Lung (tissue), 12 donors: ENCODE measurements around the gene FAM120A. TPM values are rescaled to one million over a fixed set of nuclear protein-coding genes. Genes with fewer than 3 reads are reported as not detected.

Experiments used
- ATAC-seq: fragments of 200-7000 bp; cut with Tn5 transposase; one replicate; pipeline ENCODE4 v1.9.1; 2020; ENCODE audit warnings: moderate number of reproducible peaks; ENCODE audit not compliant: insufficient read depth, low FRiP score
- DNase-seq, 3 donors: peaks; one replicate each; pipeline ENCODE4 v3.0.0-alpha.2; 2013 to 2017
- H3K27ac ChIP-seq, 2 donors: one replicate each; pipeline ENCODE4 v1.5.1; 2013; ENCODE audit warnings: mild to moderate bottlenecking in 2 of 2, moderate library complexity in 2 of 2, control low read depth in 1 of 2, inconsistent platforms in 1 of 2, low read depth in 1 of 2, low read length in 1 of 2
- H3K27me3 ChIP-seq, 3 donors: one replicate each; pipeline ENCODE4 v1.5.1; 2013; ENCODE audit warnings: low read length in 2 of 3; ENCODE audit not compliant: control insufficient read depth in 3 of 3, insufficient read depth in 3 of 3
- H3K36me3 ChIP-seq, 4 donors: one replicate each; pipeline ENCODE4 v1.5.1; 2013; ENCODE audit warnings: low read length in 4 of 4, mild to moderate bottlenecking in 1 of 4, moderate library complexity in 1 of 4; ENCODE audit not compliant: control insufficient read depth in 4 of 4, insufficient read depth in 4 of 4
- H3K4me1 ChIP-seq, 5 donors: one replicate each; pipeline ENCODE4 v1.5.1; 2013; ENCODE audit warnings: low read length in 5 of 5, mild to moderate bottlenecking in 2 of 5, moderate library complexity in 1 of 5; ENCODE audit not compliant: control insufficient read depth in 5 of 5, insufficient read depth in 5 of 5
- H3K4me3 ChIP-seq: one replicate; pipeline ENCODE4 v1.5.1; 2013; ENCODE audit warnings: mild to moderate bottlenecking, control low read depth, moderate library complexity
- H3K9ac ChIP-seq, 2 donors: one replicate each; pipeline ENCODE4 v1.5.1; 2013; ENCODE audit warnings: low read length in 2 of 2, control low read depth in 1 of 2; ENCODE audit not compliant: insufficient read depth in 1 of 2
- H3K9me3 ChIP-seq, 4 donors: one replicate each; pipeline ENCODE4 v1.5.1; 2013; ENCODE audit warnings: low read length in 3 of 4, mild to moderate bottlenecking in 1 of 4, moderate library complexity in 1 of 4; ENCODE audit not compliant: control insufficient read depth in 4 of 4, insufficient read depth in 3 of 4
- WGBS, 2 donors: extraction: QIAGEN DNeasy Blood & Tissue Kit; methylation state at CpG; one replicate each; pipeline ENCODE4 v1.1.7; 2013; 5-methylcytosine and 5-hydroxymethylcytosine counted together
- polyA plus RNA-seq, 2 donors: library from polyadenylated mRNA; stranded (reverse); fragments of 200-250 nt; gene quantifications; one replicate each; pipeline ENCODE4 v1.2.1, GENCODE V29; 2013
- total RNA-seq, 2 donors: library from RNA; depleted of rRNA in 1 of 2; stranded (reverse); fragments of >200 nt in 1 of 2; gene quantifications; one replicate each; pipeline ENCODE4 v1.2.1, GENCODE V29; 2014 to 2021
- TF ChIP-seq, protein P1 (sequence below): IDR thresholded peaks from 2 replicates; pipeline ENCODE4 v1.5.1; 2012; ENCODE audit warnings: mild to moderate bottlenecking; ENCODE audit errors: control extremely low read depth, extremely low read depth
- donor health status: control.
- donor health status: control.
- donor health status: Bipolar disorder and iron deficiency.
- donor health status: healthy.
- donor health status: DM: yes; HTN: yes; CAD: no.

The FAM120A gene
- total and polyA plus RNA-seq, 4 donors = 44.9 to 134 (median 91.2) TPM

DNA sequence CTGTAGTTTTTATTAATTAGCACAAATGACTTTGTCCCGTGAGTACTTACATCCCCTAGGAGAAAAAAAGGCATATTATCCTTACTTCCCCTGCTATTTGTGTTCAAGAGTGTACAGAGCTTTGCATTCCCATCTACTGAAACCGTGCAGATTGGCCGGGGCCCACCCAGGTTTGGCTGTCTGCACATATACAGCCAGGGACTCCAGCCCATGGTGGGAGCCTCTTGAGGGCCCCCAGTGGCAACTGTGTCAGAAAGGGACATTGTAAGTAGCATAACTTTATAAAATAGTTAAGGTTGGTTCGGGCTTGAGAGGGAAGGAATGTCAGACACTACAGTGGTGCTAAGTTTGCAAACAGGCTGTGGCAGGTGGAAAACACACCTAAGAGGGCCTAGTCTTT lies 149.6 kb downstream of the FAM120A start:
- Histone ChIP-seq H3K4me3 (no peak overlapping the region), H3K36me3 (peaks cover 0 to 4% (median 2%) of the 10 kb centered on the region in 4 donors), H3K9me3 (peaks cover 0 to 4% (median 0%) of the 10 kb centered on the region in 4 donors), H3K4me1 (peaks cover 0 to 34% (median 0%) of the 10 kb centered on the region in 5 donors), H3K27me3 (no peaks in the 10 kb centered on the region), H3K27ac (no peak overlapping the region), H3K9ac (no peak overlapping the region)
- DNase-seq = no peak
- TF ChIP-seq, protein P1, sequence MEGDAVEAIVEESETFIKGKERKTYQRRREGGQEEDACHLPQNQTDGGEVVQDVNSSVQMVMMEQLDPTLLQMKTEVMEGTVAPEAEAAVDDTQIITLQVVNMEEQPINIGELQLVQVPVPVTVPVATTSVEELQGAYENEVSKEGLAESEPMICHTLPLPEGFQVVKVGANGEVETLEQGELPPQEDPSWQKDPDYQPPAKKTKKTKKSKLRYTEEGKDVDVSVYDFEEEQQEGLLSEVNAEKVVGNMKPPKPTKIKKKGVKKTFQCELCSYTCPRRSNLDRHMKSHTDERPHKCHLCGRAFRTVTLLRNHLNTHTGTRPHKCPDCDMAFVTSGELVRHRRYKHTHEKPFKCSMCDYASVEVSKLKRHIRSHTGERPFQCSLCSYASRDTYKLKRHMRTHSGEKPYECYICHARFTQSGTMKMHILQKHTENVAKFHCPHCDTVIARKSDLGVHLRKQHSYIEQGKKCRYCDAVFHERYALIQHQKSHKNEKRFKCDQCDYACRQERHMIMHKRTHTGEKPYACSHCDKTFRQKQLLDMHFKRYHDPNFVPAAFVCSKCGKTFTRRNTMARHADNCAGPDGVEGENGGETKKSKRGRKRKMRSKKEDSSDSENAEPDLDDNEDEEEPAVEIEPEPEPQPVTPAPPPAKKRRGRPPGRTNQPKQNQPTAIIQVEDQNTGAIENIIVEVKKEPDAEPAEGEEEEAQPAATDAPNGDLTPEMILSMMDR = no peak
- WGBS, 2 donors = 72 to 76% methylated on average over 4 of the region's 4 CpGs
- no peak for ATAC-seq

DNA sequence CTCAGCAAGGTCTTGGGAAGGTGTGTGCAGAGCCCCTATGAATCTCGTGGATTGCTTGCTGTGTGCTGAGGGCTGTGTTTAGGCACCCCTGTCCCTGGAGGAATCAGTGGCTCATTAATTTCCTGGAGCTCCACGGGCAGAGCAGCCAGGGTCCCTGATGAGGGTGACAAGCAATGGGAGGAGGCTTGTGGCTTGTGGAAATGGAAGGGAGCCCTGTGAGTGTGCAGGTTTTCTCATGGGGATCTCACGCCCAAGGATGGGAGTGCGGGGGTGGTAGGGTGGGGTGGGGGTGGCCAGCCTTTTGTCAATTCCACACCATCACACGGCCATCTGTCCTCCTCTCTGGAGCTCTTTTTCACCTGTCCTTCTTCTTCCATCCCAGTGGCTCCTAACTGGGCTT lies 150.2 kb downstream of the FAM120A start:
- ATAC-seq (no peak), DNase-seq (no peak)
- H3K36me3 ChIP-seq = peaks cover 0 to 4% (median 2%) of the 10 kb centered on the region in 4 donors
- no peak overlapping the region for H3K4me3 ChIP-seq
- no peak overlapping the region for H3K9ac ChIP-seq
- no peak overlapping the region for H3K27ac ChIP-seq
- H3K4me1 ChIP-seq = peaks cover 0 to 34% (median 0%) of the 10 kb centered on the region in 5 donors
- WGBS, 2 donors = 86 to 92% methylated on average over 5 of the region's 5 CpGs
- peaks cover 0 to 6% (median 0%) of the 10 kb centered on the region in 4 donors for H3K9me3 ChIP-seq
- H3K27me3 ChIP-seq = no peaks in the 10 kb centered on the region
- TF ChIP-seq, protein P1 = no peak

DNA sequence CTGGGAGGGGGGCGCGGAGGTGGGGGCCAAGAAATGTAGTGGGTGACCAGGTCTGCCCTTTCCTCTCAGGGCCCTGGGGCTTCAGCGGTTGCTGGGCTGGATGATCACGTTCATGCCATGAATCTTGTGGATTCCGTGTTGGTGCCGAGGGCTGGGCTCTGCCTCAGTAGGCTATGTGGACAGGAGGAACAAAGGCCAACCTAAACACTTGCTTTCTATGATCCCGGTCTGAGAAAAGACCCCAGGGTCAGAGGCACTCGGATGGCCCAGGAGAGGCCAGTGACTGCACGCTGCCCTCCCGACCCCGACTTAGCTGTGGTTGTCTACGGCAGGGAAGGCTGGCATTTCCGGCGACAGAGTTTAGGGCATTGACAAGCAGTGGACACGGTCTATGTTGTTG lies 151.5 kb downstream of the FAM120A start:
- DNase-seq = no peak
- Histone ChIP-seq H3K27ac (no peak overlapping the region), H3K9ac (no peak overlapping the region), H3K4me1 (peaks cover 0 to 34% (median 0%) of the 10 kb centered on the region in 5 donors), H3K9me3 (peaks cover 0 to 9% (median 0%) of the 10 kb centered on the region in 4 donors), H3K4me3 (no peak overlapping the region), H3K36me3 (peaks cover 0 to 4% (median 2%) of the 10 kb centered on the region in 4 donors), H3K27me3 (no peaks in the 10 kb centered on the region)
- TF ChIP-seq, protein P1 = no peak
- ATAC-seq = no peak
- 96 to 97% methylated on average over 15 of the region's 15 CpGs for WGBS, 2 donors

- no peak for DNase-seq
- H3K4me3 ChIP-seq = no peak overlapping the region
- 82 to 89% methylated on average over 4 of the region's 4 CpGs for WGBS, 2 donors
- TF ChIP-seq, protein P1 = no peak
- no peak for ATAC-seq
- peaks cover 0 to 9% (median 0%) of the 10 kb centered on the region in 4 donors for H3K9me3 ChIP-seq
- no peaks in the 10 kb centered on the region for H3K27me3 ChIP-seq
- H3K4me1 ChIP-seq = peaks cover 0 to 27% (median 0%) of the 10 kb centered on the region in 5 donors
- H3K27ac ChIP-seq = no peak overlapping the region
- H3K9ac ChIP-seq = no peak overlapping the region
- peaks cover 0 to 4% (median 2%) of the 10 kb centered on the region in 4 donors for H3K36me3 ChIP-seq
Observed at GRCh38 chr9:93603906-93604326, 152.4 kb downstream of the FAM120A start.
